ENCODE measurements around the gene ARPC2. TPM values are rescaled to one million over a fixed set of nuclear protein-coding genes. Genes with fewer than 3 reads are reported as not detected.

Gene ARPC2
- total RNA-seq, 2 experiments from 2014 or later: 448 to 452 TPM

DNA sequence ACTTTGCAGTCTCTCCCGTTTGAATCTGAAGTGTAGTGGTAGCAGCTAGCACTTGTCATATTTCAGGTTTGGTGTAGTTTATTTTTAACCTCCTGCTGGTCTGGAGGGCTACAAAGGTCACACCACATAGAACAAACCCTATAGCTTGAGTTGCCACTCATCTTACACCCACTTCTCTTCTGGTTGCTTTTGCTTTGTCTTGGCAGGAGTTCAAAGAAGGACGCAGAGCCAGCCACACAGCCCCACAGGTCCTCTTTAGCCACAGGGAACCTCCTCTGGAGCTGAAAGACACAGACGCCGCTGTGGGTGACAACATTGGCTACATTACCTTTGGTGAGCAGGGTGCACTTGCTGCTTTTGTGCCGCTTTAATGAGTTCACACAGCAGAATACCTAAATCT is 28.2 kb downstream of the ARPC2 start:
- peak overlapping the region; percentile 61 for H3K27ac Mint-ChIP-seq
- ATAC-seq (ENCODE audit: poor library complexity) (no peak), DNase-seq (no peak)
- peaks cover 2% of the 10 kb centered on the region for H3K4me1 ChIP-seq (ENCODE audit: insufficient read depth, low read length)
- H3K4me3 ChIP-seq (ENCODE audit: low read length): no peak overlapping the region
- H3K4me3 Mint-ChIP-seq: no peak overlapping the region
- H3K36me3 ChIP-seq (ENCODE audit: insufficient read depth, low read length): peaks cover 98% of the 10 kb centered on the region
- intact Hi-C loops (cut with DNase I, micrococcal nuclease): no loop called here
- no peaks in the 10 kb centered on the region for H3K27me3 Mint-ChIP-seq
- peaks cover 98% of the 10 kb centered on the region for H3K36me3 Mint-ChIP-seq (ENCODE audit: low read depth)
- no peaks in the 10 kb centered on the region for H3K27me3 ChIP-seq (ENCODE audit: control insufficient read depth in 1 of 2, insufficient read depth in 2 of 2, low read length in 2 of 2)
- POLR2A ChIA-PET: interaction anchor here (0.6 to 1.3 kb wide), 3 partner anchors 20 to 44 kb away, joined by 3 read pairs; no protein-coding TSS in a partner anchor
- CTCF ChIA-PET: no interaction called here
- no peaks in the 10 kb centered on the region for H3K9me3 Mint-ChIP-seq
- H3K9me3 ChIP-seq (ENCODE audit: control insufficient read depth in 1 of 2, insufficient read depth in 1 of 2, low read length in 2 of 2): no peaks in the 10 kb centered on the region
- no peak overlapping the region for H3K27ac ChIP-seq (ENCODE audit: low read depth in 1 of 2, low read length in 2 of 2)
- peaks cover 24% of the 10 kb centered on the region for H3K4me1 Mint-ChIP-seq (ENCODE audit: low read depth)
- TF ChIP-seq CTCF (IDR thresholded peaks at IDR 0.05): no peak

GRCh38 chr2:218249691-218250090 is 32.7 kb downstream of the ARPC2 start:
- Histone ChIP-seq H3K4me1 (ENCODE audit: insufficient read depth, low read length) (no peaks in the 10 kb centered on the region), H3K9me3 (ENCODE audit: control insufficient read depth in 1 of 2, insufficient read depth in 1 of 2, low read length in 2 of 2) (no peaks in the 10 kb centered on the region), H3K4me3 (ENCODE audit: low read length) (no peak overlapping the region), H3K27me3 (ENCODE audit: control insufficient read depth in 1 of 2, insufficient read depth in 2 of 2, low read length in 2 of 2) (no peaks in the 10 kb centered on the region), H3K27ac (ENCODE audit: low read depth in 1 of 2, low read length in 2 of 2) (no peak overlapping the region), H3K36me3 (ENCODE audit: insufficient read depth, low read length) (peaks cover 99% of the 10 kb centered on the region)
- H3K36me3 Mint-ChIP-seq (ENCODE audit: low read depth): peaks cover 98% of the 10 kb centered on the region
- DNase-seq: no peak
- ChIA-PET CTCF (no interaction called here), POLR2A (no interaction called here)
- H3K27ac Mint-ChIP-seq: no peak overlapping the region
- no peak for ATAC-seq (ENCODE audit: poor library complexity)
- peaks cover 6% of the 10 kb centered on the region for H3K4me1 Mint-ChIP-seq (ENCODE audit: low read depth)
- H3K9me3 Mint-ChIP-seq: no peaks in the 10 kb centered on the region
- intact Hi-C loops (cut with DNase I, micrococcal nuclease): no loop called here
- no peak overlapping the region for H3K4me3 Mint-ChIP-seq
- no peaks in the 10 kb centered on the region for H3K27me3 Mint-ChIP-seq
- TF ChIP-seq CTCF (IDR thresholded peaks at IDR 0.05): no peak

DNA sequence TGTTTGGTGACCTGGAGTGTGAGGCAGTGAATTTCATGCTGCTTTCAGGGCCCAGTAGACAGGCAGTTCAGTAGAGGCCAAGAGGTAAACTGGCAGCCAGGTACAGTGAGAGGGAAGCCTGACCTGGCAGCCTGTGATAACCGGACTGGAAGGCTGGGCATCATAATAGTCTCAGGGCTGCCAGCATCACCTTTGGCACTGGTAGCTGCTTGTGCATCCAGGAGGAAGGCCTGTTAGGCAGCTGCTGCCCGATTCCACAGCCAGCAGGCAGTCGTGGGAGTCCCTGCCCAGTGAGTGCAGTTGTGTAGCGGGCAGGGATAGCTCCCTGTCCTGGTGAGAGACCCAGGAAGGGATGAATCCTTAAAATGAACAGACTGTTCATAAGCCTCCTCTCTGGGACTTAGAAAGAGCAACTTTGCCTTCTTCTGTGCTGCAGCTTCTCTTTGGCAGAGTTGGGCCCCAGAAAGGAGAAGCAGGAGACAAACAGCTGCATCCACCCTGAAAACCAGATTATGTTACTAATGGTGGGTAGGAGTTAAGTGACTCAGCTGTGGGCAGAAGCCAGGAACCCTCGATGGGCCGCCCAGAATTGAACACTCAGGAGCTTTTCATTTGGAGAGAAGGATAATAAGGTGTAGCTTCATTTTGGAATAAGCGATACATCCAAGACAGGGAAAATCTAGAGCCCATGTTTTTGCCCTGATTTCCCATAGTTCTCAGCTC is 35.7 kb downstream of the ARPC2 start:
- TF ChIP-seq CTCF (IDR thresholded peaks at IDR 0.05): no peak
- ChIA-PET POLR2A (interaction anchor here (1.2 kb wide), 1 partner anchor 16 kb away, joined by 3 read pairs; no protein-coding TSS in a partner anchor), CTCF (no interaction called here)
- H3K9me3 Mint-ChIP-seq: no peaks in the 10 kb centered on the region
- no peak overlapping the region for H3K4me3 Mint-ChIP-seq
- H3K36me3 Mint-ChIP-seq (ENCODE audit: low read depth): peaks cover 96% of the 10 kb centered on the region
- intact Hi-C loops (cut with DNase I, micrococcal nuclease): no loop called here
- H3K36me3 ChIP-seq (ENCODE audit: insufficient read depth, low read length): peaks cover 84% of the 10 kb centered on the region
- H3K27ac Mint-ChIP-seq: peak overlapping the region; percentile 44
- H3K4me1 ChIP-seq (ENCODE audit: insufficient read depth, low read length): peaks cover 8% of the 10 kb centered on the region
- no peaks in the 10 kb centered on the region for H3K27me3 ChIP-seq (ENCODE audit: control insufficient read depth in 1 of 2, insufficient read depth in 2 of 2, low read length in 2 of 2)
- DNase-seq (no peak), ATAC-seq (ENCODE audit: poor library complexity) (no peak)
- no peak overlapping the region for H3K4me3 ChIP-seq (ENCODE audit: low read length)
- no peaks in the 10 kb centered on the region for H3K9me3 ChIP-seq (ENCODE audit: control insufficient read depth in 1 of 2, insufficient read depth in 1 of 2, low read length in 2 of 2)
- H3K27me3 Mint-ChIP-seq: no peaks in the 10 kb centered on the region
- H3K4me1 Mint-ChIP-seq (ENCODE audit: low read depth): peaks cover 16% of the 10 kb centered on the region
- no peak overlapping the region for H3K27ac ChIP-seq (ENCODE audit: low read depth in 1 of 2, low read length in 2 of 2)

Measured in CD4-positive, alpha-beta T cell (primary cell).